GM12874 (cell line): ENCODE measurements around the gene ETV5.

Source experiments
- TF ChIP-seq, protein P1 (sequence below): IDR thresholded peaks from 2 replicates; pipeline ENCODE4 v1.5.1; 2011; ENCODE audit warnings: low read depth, mild to moderate bottlenecking, control low read depth, low read length, moderate library complexity; ENCODE audit not compliant: insufficient read depth

The ETV5 gene

GRCh38 chr3:186093271-186093900, 15.5 kb downstream of the ETV5 start:
- TF ChIP-seq, protein P1, sequence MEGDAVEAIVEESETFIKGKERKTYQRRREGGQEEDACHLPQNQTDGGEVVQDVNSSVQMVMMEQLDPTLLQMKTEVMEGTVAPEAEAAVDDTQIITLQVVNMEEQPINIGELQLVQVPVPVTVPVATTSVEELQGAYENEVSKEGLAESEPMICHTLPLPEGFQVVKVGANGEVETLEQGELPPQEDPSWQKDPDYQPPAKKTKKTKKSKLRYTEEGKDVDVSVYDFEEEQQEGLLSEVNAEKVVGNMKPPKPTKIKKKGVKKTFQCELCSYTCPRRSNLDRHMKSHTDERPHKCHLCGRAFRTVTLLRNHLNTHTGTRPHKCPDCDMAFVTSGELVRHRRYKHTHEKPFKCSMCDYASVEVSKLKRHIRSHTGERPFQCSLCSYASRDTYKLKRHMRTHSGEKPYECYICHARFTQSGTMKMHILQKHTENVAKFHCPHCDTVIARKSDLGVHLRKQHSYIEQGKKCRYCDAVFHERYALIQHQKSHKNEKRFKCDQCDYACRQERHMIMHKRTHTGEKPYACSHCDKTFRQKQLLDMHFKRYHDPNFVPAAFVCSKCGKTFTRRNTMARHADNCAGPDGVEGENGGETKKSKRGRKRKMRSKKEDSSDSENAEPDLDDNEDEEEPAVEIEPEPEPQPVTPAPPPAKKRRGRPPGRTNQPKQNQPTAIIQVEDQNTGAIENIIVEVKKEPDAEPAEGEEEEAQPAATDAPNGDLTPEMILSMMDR, result no peak

GRCh38 chr3:186092360-186093070, 16.4 kb downstream of the ETV5 start:
- TF ChIP-seq, protein P1, result no peak

- TF ChIP-seq, protein P1, result no peak
Measured at GRCh38 chr3:186090901-186091300, 18.0 kb downstream of the ETV5 start.

- TF ChIP-seq, protein P1, result no peak
Measured at GRCh38 chr3:186088335-186088734, 20.6 kb downstream of the ETV5 start.

- TF ChIP-seq, protein P1, result no peak
Measured at GRCh38 chr3:186084264-186084663, 24.6 kb downstream of the ETV5 start.

DNA sequence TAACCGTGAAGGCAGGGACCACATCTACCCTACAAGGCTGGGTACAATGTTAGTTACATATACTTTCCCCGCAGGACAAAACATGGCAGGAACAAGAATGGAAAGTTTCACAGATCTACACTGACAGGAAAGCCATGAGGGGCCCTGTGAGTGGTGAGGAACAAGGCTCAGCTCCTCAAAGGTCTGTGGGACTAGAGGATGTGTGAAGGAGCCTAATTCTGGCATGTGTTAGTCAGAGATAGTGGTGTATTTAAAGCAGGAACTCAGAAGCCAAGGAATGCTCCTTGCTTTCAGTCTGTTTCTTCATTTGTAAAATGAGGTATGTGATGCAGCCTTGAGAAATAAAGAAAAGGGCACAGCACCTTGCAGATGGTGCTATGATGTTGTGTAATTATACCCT, 25.1 kb downstream of the ETV5 start:
- TF ChIP-seq, protein P1, result no peak

DNA sequence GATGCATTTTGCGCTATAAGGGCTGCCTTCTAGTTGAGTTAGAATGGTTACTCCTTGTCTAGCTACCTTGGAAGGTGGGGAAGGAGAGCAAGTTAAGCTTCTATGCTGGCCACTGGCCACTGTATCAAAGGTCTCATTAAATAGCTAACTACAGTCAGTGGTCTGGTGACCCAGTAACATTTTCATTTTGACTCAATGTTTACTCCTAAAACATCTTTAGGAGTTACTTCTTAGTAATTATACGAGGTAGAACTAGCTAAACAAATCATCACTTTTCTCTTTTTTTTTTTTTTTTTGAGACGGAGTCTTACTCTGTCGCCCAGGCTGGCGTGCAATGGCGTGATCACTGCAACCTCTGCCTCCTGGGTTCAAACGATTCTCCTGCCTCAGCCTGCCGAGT, 26.7 kb downstream of the ETV5 start:
- TF ChIP-seq, protein P1, result no peak
